GM23338 (cell line): ENCODE measurements around the gene C11orf21. TPM values are rescaled to one million over a fixed set of nuclear protein-coding genes. Genes with fewer than 3 reads are reported as not detected.

Experiments
- ATAC-seq: fragments of 200-7000 bp; cut with Tn5 transposase; 3 replicates; pipeline ENCODE4 v1.9.1; 2020
- DNase-seq: peaks from one replicate; pipeline ENCODE4 v3.0.0-alpha.2; 2015; ENCODE audit warnings: low spot score
- H2AFZ ChIP-seq: fragments of 200-600 bp; sonication (generic); 2 replicates; pipeline ENCODE4 v1.8.0; 2016; ENCODE audit warnings: antibody characterized with exemption, mild to moderate bottlenecking, moderate library complexity
- H3F3A ChIP-seq: fragments of 200-600 bp; sonication (generic); replicated peaks from 2 replicates; pipeline ENCODE4 v1.8.0; 2017; ENCODE audit warnings: antibody characterized with exemption, mixed run types, low read depth
- H3K27ac ChIP-seq: fragments of 200-600 bp; sonication (generic); 2 replicates; pipeline ENCODE4 v1.6.1; 2016; ENCODE audit warnings: low read depth
- H3K27me3 ChIP-seq: fragments of 200-600 bp; sonication (generic); 2 replicates; pipeline ENCODE4 v1.8.0; 2016; ENCODE audit warnings: mild to moderate bottlenecking, mixed run types, moderate library complexity; ENCODE audit not compliant: insufficient read depth
- H3K36me3 ChIP-seq: fragments of 200-600 bp; sonication (generic); 2 replicates; pipeline ENCODE4 v1.8.0; 2016; ENCODE audit warnings: mild to moderate bottlenecking; ENCODE audit not compliant: insufficient read depth
- H3K4me1 ChIP-seq: fragments of 200-600 bp; sonication (generic); 2 replicates; pipeline ENCODE4 v1.8.0; 2016; ENCODE audit warnings: mild to moderate bottlenecking, moderate library complexity; ENCODE audit not compliant: insufficient read depth
- H3K4me2 ChIP-seq: fragments of 200-600 bp; sonication (generic); 2 replicates; pipeline ENCODE4 v1.7.1; 2017; ENCODE audit warnings: mixed run types
- H3K4me3 ChIP-seq: fragments of 200-600 bp; sonication (generic); 2 replicates; pipeline ENCODE4 v1.6.1; 2016; ENCODE audit warnings: mixed run types
- H3K79me2 ChIP-seq: fragments of 200-600 bp; sonication (generic); replicated peaks from 2 replicates; pipeline ENCODE4 v1.8.0; 2017; ENCODE audit warnings: mild to moderate bottlenecking; ENCODE audit not compliant: insufficient read depth
- H3K9me2 ChIP-seq: fragments of 200-600 bp; sonication (generic); 2 replicates; pipeline ENCODE4 v1.8.0; 2017; ENCODE audit not compliant: insufficient read depth
- H4K20me1 ChIP-seq: fragments of 200-600 bp; sonication (generic); replicated peaks from 2 replicates; pipeline ENCODE4 v1.8.0; 2017; ENCODE audit warnings: mild to moderate bottlenecking; ENCODE audit not compliant: insufficient read depth
- H3K27ac Mint-ChIP-seq: 2 replicates; pipeline ENCODE4 v1.8.0; 2020; ENCODE audit warnings: inconsistent platforms, mild to moderate bottlenecking, moderate library complexity, mixed read lengths
- H3K27me3 Mint-ChIP-seq: 3 replicates; pipeline ENCODE4 v1.8.0; 2022; ENCODE audit warnings: low read depth, mild to moderate bottlenecking, moderate library complexity, mixed read lengths, inconsistent platforms; ENCODE audit not compliant: insufficient read depth, poor library complexity
- H3K36me3 Mint-ChIP-seq: 3 replicates; pipeline ENCODE4 v1.8.0; 2021; ENCODE audit warnings: low read depth, mild to moderate bottlenecking, inconsistent platforms, moderate library complexity, mixed read lengths
- H3K4me1 Mint-ChIP-seq: 3 replicates; pipeline ENCODE4 v1.8.0; 2020; ENCODE audit warnings: mild to moderate bottlenecking, inconsistent platforms, mixed read lengths
- H3K4me3 Mint-ChIP-seq: 3 replicates; pipeline ENCODE4 v1.8.0; 2021; ENCODE audit warnings: moderate library complexity, mild to moderate bottlenecking, inconsistent platforms, mixed read lengths
- H3K9me3 Mint-ChIP-seq: 3 replicates; pipeline ENCODE4 v1.8.0; 2020; ENCODE audit warnings: moderate library complexity, mild to moderate bottlenecking, inconsistent platforms, mixed read lengths
- CREB1 ChIP-seq: fragments of 250-450 bp; sonication (Bioruptor Pico); IDR thresholded peaks from 2 replicates; pipeline ENCODE4 v1.5.0; 2020; ENCODE audit warnings: low read depth, mild to moderate bottlenecking, moderate library complexity
- ETS1 ChIP-seq: IDR thresholded peaks from 2 replicates; pipeline ENCODE4 v1.6.1; 2016; ENCODE audit warnings: antibody characterized with exemption
- EZH2 ChIP-seq: fragments of 200-600 bp; sonication (generic); IDR thresholded peaks from one replicate; pipeline ENCODE4 v1.8.0; 2017; ENCODE audit warnings: antibody characterized with exemption, mild to moderate bottlenecking, low read depth; ENCODE audit not compliant: unreplicated experiment
- EZH2phosphoT487 ChIP-seq: fragments of 200-600 bp; sonication (generic); IDR thresholded peaks from one replicate; pipeline ENCODE4 v1.8.1; 2018; ENCODE audit warnings: antibody characterized with exemption; ENCODE audit not compliant: unreplicated experiment
- JUNB ChIP-seq: IDR thresholded peaks from one replicate; pipeline ENCODE4 v1.6.1; 2016; ENCODE audit warnings: antibody characterized with exemption; ENCODE audit not compliant: unreplicated experiment
- NANOG ChIP-seq: IDR thresholded peaks from 2 replicates; pipeline ENCODE4 v1.6.1; 2016; ENCODE audit warnings: antibody characterized with exemption, borderline replicate concordance
- POLR2AphosphoS5 ChIP-seq: IDR thresholded peaks from 2 replicates; pipeline ENCODE4 v1.6.1; 2016; ENCODE audit warnings: antibody characterized with exemption, low read depth
- STAT1 ChIP-seq: IDR thresholded peaks from one replicate; pipeline ENCODE4 v1.6.1; 2016; ENCODE audit warnings: antibody characterized with exemption; ENCODE audit not compliant: unreplicated experiment
- ZNF114 ChIP-seq: fragments of 250-450 bp; sonication (Bioruptor Pico); IDR thresholded peaks from 2 replicates; pipeline ENCODE4 v1.5.0; 2020; ENCODE audit warnings: mild to moderate bottlenecking, moderate library complexity
- ZNF331 ChIP-seq: fragments of 250-450 bp; sonication (Bioruptor Pico); IDR thresholded peaks from 2 replicates; pipeline ENCODE4 v1.5.0; 2020; ENCODE audit warnings: low read depth, mild to moderate bottlenecking, moderate library complexity
- ZNF462 ChIP-seq: fragments of 250-450 bp; sonication (Bioruptor Pico); IDR thresholded peaks from 2 replicates; pipeline ENCODE4 v1.5.0; 2020; ENCODE audit warnings: mild to moderate bottlenecking, moderate library complexity
- polyA plus RNA-seq: library from polyadenylated mRNA; unstranded; fragments of >200 nt; fragmentation: Nextera tagmentation; extraction: Ambion mirVana; gene quantifications from 2 replicates; pipeline ENCODE4 v1.2.1, GENCODE V29; 2016
- total RNA-seq: library from RNA; depleted of rRNA; stranded (reverse); fragments of >200 nt; shearing (Covaris generic); gene quantifications from 2 replicates; pipeline ENCODE4 v1.2.3, GENCODE V29; 2014
- TF ChIP-seq, protein P1 (sequence below): IDR thresholded peaks from one replicate; pipeline ENCODE4 v1.6.1; 2018; ENCODE audit warnings: antibody characterized with exemption; ENCODE audit not compliant: unreplicated experiment
- TF ChIP-seq, protein P2 (sequence below), 2 experiments: fragments of 200-600 bp in 1 of 2; sonication (generic) in 1 of 2; conservative IDR thresholded peaks; 2 replicates each; pipeline versions ENCODE4 v1.5.1 to v1.6.1; 2016 to 2017; ENCODE audit warnings: antibody characterized with exemption in 2 of 2, low read depth in 2 of 2, mild to moderate bottlenecking in 2 of 2, moderate library complexity in 1 of 2

The C11orf21 gene
- total and polyA plus RNA-seq, 2 experiments from 2014 or later, result not detected

GRCh38 chr11:2252018-2252417 lies 49.7 kb downstream of the C11orf21 start:
- Histone ChIP-seq H3K79me2 (no peaks in the 10 kb centered on the region), H3K4me3 (no peak overlapping the region), H2AFZ (no peak overlapping the region), H3K4me1 (no peaks in the 10 kb centered on the region), H3K4me2 (no peak overlapping the region), H3K27ac (no peak overlapping the region), H3K36me3 (no peaks in the 10 kb centered on the region), H3K9me2 (no peaks in the 10 kb centered on the region), H3F3A (no peaks in the 10 kb centered on the region), H4K20me1 (no peaks in the 10 kb centered on the region), H3K27me3 (peaks cover 3% of the 10 kb centered on the region; the same call in 1 of the 2 replicates)
- Mint-ChIP-seq H3K4me1 (no peaks in the 10 kb centered on the region), H3K9me3 (no peaks in the 10 kb centered on the region), H3K27me3 (peaks cover 17% of the 10 kb centered on the region), H3K36me3 (no peaks in the 10 kb centered on the region), H3K4me3 (no peak overlapping the region), H3K27ac (no peak overlapping the region)
- ATAC-seq (no peak), DNase-seq (no peak)
- TF ChIP-seq ETS1 (no peak), JUNB (no peak), EZH2phosphoT487 (no peak), POLR2AphosphoS5 (no peak), ZNF462 (CRISPR knock-in tag) (no peak), CREB1 (no peak), EZH2 (no peak), ZNF114 (CRISPR knock-in tag) (no peak), NANOG (no peak), ZNF331 (no peak), STAT1 (no peak)
- TF ChIP-seq, protein P1, sequence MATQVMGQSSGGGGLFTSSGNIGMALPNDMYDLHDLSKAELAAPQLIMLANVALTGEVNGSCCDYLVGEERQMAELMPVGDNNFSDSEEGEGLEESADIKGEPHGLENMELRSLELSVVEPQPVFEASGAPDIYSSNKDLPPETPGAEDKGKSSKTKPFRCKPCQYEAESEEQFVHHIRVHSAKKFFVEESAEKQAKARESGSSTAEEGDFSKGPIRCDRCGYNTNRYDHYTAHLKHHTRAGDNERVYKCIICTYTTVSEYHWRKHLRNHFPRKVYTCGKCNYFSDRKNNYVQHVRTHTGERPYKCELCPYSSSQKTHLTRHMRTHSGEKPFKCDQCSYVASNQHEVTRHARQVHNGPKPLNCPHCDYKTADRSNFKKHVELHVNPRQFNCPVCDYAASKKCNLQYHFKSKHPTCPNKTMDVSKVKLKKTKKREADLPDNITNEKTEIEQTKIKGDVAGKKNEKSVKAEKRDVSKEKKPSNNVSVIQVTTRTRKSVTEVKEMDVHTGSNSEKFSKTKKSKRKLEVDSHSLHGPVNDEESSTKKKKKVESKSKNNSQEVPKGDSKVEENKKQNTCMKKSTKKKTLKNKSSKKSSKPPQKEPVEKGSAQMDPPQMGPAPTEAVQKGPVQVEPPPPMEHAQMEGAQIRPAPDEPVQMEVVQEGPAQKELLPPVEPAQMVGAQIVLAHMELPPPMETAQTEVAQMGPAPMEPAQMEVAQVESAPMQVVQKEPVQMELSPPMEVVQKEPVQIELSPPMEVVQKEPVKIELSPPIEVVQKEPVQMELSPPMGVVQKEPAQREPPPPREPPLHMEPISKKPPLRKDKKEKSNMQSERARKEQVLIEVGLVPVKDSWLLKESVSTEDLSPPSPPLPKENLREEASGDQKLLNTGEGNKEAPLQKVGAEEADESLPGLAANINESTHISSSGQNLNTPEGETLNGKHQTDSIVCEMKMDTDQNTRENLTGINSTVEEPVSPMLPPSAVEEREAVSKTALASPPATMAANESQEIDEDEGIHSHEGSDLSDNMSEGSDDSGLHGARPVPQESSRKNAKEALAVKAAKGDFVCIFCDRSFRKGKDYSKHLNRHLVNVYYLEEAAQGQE, result no peak
- TF ChIP-seq, protein P2, sequence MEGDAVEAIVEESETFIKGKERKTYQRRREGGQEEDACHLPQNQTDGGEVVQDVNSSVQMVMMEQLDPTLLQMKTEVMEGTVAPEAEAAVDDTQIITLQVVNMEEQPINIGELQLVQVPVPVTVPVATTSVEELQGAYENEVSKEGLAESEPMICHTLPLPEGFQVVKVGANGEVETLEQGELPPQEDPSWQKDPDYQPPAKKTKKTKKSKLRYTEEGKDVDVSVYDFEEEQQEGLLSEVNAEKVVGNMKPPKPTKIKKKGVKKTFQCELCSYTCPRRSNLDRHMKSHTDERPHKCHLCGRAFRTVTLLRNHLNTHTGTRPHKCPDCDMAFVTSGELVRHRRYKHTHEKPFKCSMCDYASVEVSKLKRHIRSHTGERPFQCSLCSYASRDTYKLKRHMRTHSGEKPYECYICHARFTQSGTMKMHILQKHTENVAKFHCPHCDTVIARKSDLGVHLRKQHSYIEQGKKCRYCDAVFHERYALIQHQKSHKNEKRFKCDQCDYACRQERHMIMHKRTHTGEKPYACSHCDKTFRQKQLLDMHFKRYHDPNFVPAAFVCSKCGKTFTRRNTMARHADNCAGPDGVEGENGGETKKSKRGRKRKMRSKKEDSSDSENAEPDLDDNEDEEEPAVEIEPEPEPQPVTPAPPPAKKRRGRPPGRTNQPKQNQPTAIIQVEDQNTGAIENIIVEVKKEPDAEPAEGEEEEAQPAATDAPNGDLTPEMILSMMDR (conservative IDR thresholded peaks at IDR 0.05; ENCODE audit: low read depth in 2 of 2), result no peak
